HG03571 (cell line): Measurements from ENCODE around the gene PIAS3.

Source experiments
- ATAC-seq: cut with Tn5 transposase; IDR thresholded peaks from one replicate; pipeline ENCODE4 v1.9.1; 2021; ENCODE audit not compliant: unreplicated experiment

The PIAS3 gene

DNA sequence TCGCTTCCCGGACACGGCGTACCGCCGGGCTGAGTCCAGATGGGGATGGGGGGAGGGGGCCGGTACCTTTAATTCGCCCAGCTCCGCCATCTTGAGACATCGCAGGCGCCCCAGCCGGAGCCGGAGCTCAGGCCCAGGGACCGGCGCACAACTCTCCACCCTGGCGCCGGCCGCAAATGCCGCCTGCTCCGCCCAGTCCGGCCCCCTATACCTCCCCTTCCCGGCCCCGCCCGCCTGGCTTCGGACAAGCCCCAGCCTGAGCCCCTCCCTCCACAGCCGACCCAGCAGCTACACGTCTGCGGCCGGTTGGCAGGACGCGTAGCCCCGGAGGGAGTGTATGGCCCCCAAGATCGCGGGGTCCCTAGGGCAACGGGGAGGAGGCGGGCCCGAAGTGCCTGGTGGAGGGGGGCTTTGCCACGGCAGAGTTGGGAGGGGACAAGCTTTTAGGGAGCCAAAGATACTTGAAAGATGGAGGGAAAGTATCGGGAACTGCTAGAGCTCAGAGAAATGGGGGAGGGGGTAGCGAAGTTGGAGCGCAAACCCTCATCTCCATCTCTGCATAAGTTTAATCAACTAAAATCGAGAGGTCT lies at the start of gene PIAS3:
Gene PIAS3, minus strand, starts transcription at position 181 of the 590 bp plus-strand sequence. Its CDS starts 91 bp downstream, at position 90.
- peak; percentile 85 for ATAC-seq

DNA sequence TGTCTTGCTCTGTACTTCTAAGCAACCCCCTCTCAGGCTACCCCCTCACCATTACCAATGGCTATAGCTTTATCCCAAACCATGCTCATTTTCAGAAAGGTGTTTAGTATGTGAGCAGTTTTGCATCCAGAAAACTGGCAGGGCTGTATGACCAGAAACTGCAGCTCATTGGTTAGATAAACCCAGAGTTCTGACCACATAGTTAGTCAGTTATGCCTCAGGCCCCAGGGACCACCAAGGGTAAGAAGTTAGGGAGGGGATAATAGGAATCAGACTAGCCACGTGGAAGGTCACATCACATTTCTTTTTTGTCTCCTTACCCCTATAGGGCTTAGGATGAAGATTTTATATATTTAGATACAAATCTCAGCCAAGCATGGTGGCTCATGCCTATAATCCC lies 49.8 kb upstream of the PIAS3 start:
- no peak for ATAC-seq

DNA sequence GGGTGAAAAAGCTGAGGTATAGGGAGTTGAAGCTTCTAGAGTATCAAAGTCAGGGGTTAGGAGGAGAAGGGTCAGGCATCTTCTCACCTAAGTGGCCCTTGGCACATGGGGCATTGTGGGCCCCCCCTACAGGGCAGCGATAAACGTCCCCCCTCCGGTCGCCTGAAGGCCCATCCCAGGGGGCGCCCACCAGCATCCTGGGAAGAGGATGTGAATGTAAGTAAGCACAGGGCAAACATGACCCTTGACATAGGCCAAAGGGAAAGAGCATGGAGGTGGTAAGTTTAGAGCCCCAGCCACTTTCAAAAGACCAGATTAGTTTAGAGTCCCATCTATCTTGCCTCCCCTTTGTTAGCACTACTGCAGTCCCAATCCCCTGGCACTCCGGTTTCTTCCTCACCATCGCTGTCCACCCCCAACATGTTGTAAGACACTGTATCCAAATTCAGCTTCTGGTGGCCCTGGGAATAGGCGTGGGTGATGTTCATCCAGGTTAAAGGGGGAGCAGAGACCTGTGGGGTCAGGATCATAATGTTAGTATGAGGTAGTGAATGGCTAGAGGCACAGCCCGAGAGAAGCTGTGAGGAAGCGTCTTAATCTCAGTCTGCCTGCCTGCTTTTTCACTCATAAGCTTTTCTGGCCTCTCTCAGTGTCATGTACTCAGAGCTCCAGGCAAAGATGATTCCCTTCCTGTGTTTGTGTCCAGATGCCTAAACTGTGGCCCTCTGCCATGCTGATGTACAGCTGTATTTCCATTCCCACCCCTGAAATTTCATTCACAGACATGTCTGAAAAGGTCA lies 48.3 kb upstream of the PIAS3 start:
- no peak for ATAC-seq

DNA sequence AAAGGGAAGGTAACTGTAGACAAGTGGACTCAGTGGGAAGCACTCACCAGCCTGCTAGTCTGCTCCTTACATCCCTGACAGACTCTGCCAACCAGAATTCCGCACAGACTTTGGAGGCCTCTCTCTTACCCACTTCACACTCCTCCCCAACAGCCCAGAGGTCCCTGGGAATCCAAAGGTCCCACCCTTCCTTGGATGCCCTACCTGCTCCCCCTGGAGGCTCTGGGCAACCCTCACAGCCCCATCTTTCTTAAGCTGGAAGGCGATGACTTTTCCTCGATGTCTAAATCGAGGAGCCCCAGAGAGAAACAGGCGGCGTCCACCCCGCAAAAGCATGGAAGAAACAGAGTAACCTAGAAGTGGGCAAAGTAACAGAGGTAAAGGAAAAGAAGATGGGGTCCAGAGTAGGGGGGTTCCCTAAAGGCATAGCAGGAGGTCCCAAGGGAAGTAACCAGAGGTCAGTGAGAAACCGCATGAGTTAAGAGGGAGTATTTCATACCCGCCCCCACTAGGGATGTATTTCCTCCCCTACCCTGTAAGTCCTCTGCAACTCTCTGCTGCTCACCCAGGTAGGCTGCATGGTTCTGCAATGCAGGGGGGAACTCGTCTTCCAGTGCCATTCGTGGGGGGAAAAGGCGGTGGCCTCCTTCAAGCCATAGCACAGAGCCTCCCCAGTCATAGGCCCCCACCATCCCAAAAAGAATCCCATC lies 42.6 kb upstream of the PIAS3 start:
- ATAC-seq: no peak

DNA sequence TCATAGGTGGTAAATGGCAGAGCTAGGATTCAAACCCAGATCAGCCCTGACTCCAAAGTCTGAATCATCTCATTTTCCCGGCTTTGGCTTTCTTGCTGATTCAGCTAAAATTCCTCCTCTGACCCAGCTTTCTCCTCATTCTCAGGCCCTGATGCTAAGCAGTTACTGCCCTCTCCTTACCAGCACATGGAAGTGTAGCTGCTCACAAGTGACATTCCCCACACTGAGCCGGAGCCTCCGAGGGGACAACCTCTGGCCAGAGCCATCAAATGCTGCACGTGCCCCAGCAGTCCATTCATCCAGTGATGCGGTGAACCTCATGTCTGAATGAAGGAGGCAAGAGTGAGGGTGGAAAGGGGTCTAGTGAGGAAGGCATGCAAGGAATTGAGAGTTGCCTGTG lies 39.9 kb upstream of the PIAS3 start:
- no peak for ATAC-seq

DNA sequence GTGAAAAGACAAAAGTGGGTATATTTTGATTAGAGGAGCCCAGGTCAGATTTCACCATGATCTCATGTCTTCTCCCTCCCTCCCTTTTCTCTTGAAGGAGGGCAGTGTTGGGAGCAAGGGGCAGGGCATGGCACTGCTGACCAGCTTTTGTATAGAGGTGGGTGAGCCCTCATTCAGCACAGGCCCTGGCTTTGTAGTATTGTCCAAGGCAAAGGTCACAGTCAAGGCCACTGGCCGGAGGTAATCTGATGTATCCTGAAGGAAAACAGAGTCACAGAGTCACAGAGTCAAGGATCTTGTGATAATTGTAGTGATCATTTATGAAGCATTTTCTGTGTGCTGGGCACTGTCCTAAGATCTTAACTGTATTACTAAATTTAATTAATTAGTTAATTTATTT lies 39.1 kb upstream of the PIAS3 start:
- ATAC-seq: no peak

DNA sequence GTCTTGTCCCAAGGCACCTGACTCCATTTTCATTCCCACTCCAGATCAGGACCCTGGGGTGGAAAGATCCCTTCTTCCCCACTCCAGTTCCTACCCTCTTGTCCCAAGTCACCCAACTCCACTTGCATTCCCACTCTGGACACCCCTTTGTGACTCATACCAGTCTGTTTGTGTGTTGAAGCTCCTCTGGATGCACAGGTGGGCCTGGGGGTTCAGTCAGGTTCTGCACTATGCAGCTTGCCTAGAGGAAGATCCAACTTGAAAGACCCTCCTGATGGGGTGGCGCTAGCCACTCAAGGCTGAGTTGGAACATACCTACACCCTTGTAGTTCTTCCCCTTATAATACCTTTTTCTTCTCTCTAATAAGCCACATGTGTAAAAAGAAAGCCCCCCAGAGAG lies 36.6 kb upstream of the PIAS3 start:
- ATAC-seq: no peak

DNA sequence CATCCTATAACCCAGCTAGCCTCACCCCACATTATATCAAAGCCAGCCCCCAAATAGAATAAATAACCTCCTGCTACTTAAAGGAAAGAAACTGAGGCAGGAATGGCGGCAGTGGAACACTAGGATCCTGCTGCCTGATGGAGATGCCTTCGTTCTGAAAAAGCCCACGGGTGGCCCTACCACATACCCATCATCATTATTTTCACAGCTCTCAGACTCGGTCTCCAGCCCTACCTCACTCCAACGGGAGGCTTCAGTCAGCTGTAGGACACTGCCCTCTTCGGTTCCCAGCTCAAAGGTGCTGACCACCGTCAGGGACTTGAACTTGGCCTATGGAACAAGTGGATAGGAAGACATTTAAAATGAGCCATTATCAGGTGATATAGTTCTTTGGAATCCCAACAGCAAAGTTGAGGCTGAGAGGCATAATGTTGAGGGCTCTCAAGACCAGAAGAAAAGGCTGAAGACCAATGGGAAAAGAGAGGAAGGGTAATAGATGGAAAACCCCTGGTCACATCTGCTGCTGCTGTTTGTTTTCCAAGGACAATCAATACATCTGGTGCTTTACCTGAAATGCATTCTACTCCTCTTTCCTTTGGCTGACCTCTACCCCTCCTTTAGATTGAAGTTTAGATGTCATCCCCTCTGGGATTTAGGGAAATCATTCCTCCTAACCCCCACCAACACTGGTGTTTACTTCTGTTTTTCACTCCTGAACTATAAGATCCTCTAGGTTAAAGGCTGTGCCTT lies 34.6 kb upstream of the PIAS3 start:
- no peak for ATAC-seq

DNA sequence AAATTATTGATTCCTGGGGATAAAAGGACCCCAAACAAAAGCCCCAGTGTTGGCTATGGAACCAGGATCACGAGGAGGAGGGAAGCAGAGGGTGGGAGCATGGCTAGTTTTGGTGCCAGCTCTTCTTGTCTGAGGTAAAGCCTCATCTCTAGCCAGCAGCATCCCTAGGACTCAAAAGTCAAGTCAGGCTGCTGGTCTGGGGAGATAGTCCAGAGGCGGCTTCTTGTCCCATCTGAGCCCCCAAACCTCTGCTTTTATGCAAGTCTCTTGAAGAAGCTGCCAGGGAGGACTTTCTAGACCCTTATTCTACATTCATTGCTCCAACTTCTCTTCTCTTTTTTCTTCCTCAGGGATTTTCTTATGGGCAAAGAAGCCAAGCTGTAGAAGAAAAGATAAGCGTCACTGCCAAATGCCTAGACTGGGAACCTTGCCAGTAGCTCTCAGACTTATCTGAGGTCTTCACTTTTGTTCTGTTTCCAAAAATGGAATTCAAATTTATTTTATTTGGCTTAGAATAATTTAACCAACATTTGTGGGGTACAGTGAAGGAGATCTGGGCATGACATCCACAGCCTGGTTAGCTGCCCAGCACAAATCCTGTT lies 33.7 kb upstream of the PIAS3 start:
- no peak for ATAC-seq

DNA sequence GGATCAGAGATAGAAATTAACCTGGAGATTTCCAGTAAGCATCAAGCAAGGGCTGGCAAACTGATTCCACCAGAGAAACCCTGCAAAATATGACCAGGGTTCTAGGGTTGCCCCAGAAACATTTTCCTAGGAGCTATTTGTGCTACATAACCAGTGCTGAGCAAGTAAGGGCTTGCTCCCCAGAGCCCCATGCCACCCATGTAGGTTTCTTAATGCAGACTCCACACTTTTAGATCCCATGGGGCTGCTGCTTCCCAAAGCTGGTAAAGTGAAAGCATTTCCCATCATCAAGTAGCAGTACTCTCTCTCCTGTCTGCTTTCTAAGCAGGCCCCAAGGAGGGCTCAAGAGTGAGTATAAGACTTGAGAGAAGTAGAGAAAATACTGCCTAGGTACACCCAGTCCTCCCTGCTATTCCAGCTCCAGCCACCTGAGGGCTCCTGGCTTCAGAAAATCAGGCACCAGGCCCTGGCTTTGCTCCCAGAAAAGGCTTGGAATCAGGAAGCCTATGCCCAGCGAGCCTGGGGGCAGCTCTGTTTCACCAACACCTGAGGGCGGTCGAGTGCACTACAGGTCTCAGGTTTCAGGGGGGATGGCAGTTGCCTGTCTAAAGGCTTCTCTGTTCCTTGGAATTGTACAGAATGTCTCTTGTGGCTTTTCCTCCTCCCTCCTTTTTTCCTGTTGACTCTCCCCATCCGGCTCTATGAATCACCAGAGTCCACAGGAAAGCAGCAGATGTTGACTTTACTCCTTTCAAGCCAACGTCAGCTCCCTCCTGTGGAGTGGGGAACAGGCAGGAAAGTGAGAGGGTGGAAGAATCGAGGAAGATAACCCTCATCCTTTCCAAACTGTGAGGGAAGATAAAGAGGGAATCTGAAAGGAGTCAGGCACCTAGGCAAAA lies 33.0 kb upstream of the PIAS3 start:
- ATAC-seq: no peak

DNA sequence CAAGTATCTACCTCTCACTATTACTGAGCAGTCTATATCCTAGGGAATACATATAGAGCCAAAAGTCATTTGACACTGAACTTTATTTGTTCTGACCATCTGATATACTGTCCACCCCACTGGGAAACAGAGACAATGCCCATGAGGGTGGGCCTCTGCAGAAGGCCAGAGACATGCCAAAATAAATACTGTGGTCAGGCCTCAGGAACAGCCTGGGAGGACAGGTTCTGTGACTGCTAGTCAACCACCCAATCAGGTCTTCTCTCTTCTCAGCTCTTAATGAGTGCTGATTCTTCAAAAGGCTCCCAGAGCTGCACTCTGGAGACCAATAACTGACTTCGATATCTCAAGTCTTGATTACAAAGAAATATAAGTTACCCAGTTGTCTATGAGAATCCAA lies 32.3 kb upstream of the PIAS3 start:
- no peak for ATAC-seq

DNA sequence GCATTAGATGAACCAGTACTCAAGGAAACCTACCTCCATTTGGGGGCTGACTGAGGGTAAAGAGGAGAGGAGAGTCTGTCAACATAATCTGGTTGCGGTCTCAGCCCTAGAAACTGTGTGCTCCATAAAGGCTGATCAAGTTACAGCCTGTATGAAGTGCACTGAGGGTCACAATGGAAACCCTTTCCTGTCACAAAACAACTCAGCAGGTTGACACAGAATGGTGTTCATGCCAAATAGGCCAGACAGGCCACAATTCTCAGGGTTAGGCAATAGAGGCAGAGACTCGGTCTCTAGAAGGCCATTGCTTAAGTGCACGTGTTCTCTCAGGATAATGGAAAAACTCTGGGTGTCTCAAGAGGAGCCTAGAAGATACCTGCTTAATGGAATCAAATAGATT lies 30.8 kb upstream of the PIAS3 start:
- no peak for ATAC-seq

DNA sequence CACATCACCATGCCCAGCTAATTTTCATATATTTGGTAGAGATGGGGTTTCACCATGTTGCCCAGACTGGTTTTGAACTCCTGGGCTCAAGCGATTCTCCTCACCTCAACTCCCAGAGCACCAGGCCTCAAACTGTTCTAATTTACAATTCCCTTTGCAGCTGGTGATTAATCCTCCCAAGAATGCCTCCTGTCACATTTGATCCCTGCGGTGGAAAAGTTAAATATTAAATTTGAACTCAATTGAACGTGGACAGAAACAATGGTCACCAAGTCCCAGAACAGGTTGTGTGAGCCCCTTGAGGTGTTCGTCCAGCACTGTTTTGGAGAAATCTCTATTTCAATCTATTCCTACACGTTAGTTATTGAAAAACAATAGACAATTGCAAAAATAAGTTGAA lies 28.8 kb upstream of the PIAS3 start:
- no peak for ATAC-seq

DNA sequence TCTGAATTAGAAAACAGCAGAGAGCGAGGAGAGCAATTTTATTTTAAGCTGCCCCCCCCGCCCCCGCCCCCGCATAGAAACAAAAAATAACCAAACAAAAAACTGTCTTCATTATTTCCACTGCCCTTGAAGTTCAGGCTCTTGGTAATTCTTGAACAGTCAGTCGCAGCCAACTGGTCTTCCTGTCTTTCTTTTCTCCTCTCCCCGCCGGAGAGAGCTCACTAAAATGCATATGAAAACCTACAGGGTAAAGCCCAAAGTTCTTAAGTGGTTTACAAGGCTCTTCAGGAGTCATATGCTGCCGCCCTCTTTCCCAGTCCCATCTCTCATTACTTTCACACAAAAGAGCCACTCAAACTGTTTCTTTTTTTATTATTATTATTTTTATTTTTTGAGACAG lies 27.9 kb upstream of the PIAS3 start:
- no peak for ATAC-seq

DNA sequence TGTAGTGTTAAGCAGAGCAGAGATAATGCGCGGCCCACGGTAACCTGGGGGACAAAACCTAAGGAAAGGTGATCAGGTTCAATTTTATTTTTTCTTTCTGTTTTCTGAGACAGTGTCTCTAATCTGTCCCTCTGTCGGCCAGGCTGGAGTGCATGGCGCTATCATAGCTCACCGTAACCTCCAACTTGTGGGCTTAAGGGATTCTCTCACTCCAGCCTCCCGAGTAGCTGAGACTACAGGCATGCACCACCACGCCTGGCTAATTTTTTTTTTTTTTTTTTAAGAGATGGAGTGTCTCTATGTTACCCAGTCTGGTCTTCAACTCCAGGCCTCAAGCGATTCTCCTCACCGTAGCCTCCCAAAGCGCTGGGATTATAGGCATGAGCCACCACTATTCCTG lies 27.5 kb upstream of the PIAS3 start:
- no peak for ATAC-seq

DNA sequence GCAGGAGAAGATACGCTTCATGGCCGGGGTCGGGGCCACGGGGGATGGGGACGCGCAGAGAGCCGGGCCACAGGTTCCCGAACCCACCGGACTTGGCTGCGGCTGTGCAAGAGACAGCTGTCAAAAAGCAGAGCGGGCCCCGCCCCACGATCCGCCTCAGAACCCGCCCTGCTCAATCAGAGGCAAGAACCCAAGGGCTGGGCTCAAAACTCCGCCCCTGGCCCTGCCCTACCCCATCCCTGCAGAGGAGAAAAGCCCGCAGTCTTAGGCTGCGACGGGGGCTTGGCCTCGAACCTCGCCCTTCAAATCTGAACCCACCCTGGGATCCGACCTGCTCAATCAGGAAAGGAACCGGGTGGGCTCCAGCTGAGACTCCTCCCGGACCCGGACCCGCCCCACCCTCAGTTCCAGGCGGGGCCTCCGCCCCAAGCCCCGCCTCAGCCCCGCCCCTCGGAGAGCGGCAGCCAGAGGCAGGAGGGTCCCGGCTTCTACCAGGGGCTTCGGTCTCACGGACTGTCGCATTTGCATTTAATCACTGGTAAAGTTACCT lies 26.9 kb upstream of the PIAS3 start, which contains the start of gene ANKRD35:
Gene ANKRD35, minus strand, starts transcription at position 129 of the 550 bp plus-strand sequence. Its CDS starts 108 bp downstream, at position 21.
- ATAC-seq: peak; percentile 96

DNA sequence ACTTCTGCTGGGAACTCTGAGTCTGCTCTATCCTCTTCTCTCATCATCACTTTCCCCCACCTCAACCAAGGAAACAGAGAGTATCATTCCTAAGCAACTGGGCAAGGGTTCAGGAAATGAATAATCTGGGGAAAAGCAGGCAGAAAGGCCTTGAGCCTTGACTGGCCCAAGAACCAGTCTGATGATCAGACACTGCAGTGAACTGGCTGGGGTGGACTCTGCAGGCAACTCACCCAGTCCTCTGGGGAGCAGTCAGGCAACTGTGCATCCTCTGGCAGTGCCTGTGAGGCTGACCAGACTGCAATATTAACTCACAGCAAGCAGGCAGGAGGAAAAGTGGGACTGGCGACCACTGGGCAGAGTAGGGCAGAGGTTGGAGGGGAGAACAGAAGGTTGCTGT lies 25.8 kb upstream of the PIAS3 start:
- no peak for ATAC-seq

DNA sequence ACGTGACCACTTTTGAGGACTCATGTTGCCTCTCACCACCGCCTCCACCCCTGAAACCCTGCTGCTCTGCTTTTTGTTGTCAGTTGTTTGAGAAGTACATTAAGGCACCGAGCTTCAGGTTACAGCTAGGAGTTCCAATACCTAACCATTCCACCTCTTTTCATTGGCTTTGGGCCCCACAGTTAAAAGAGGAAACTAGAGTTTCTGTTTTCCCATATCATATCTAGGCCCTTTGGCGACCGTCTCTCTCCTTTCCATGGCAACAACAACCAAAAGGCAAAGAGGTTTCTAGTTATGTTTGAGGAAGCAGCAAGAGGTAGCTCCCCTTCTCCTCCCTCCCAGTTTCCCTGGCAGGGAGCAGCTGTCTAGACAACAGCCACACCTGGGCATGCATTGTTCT lies 20.9 kb upstream of the PIAS3 start:
- no peak for ATAC-seq

DNA sequence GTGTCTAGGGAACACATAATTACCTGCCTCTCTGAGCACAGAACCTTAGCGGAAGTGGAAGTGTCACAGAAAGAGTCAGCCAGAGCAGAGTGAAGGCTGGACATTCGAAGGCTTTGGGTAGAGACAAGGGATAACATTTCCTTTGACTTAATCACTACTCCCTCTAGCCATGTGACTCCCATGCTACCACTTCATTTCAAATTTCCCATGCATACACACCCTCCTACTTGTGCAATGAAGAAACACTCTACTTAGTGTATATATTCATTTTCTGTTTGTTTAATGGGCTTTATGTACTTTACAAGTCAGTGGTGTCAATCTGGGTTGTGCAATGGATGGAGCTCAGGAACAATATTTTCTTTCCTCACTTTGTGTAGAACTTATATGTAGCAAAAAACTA lies 19.8 kb upstream of the PIAS3 start:
- ATAC-seq: no peak
